ENCODE data around the gene CSPG5. TPM values are rescaled to one million over a fixed set of nuclear protein-coding genes. Genes with fewer than 3 reads are reported as not detected.

CSPG5 gene, protein sequence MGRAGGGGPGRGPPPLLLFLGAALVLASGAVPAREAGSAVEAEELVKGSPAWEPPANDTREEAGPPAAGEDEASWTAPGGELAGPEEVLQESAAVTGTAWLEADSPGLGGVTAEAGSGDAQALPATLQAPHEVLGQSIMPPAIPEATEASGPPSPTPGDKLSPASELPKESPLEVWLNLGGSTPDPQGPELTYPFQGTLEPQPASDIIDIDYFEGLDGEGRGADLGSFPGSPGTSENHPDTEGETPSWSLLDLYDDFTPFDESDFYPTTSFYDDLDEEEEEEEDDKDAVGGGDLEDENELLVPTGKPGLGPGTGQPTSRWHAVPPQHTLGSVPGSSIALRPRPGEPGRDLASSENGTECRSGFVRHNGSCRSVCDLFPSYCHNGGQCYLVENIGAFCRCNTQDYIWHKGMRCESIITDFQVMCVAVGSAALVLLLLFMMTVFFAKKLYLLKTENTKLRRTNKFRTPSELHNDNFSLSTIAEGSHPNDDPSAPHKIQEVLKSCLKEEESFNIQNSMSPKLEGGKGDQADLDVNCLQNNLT
- total RNA-seq: 1 to 10 TPM in 3 of 4 donors, under 1 TPM in 1; 0.47 to 4.7 (median 1.2) TPM

DNA sequence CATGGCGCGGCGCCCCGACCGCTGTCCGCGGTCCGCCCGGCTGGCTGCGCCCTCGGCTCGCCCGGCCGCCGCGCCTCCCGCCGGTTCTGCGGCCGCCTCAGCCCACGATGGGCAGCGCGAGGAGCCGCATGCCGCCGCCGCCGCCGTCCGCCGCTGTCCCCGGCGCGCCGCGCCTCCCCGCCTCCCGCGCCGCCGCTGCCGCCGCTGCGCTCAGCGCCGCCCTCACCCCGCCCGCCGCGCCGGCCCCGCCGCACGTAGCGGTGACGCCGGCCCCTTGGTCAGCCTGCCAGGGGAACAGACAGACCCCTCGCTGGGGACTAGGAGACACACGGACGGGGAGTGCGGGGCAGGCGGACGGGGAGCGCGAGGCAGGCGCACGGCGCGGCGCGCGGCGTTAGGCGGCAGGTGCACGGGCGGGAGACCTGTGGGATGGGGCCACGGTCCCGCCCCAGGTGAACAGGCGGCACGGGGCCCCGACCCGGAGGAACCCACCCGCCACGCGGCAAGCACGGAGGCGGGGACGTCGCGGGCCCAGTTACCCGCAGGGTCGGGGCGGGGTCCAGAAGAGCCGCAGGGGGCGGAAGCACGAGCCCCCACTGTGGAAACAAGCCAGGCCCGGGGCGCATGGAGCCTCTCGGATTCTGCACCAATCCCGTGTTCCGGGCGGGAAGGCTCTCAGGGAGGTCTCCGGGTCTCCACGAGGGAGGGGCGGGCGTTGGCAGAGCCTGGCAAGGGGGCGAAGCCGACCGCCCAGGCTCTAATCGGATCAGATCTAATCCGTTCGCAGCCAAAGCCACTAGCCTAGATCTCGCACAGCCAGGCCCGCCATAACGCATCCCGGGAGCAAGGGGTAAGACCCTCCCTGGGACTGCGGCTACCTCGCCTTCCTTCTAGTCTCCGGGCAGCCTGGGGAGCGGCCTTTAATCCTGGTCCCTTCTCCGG, at the start of gene CSPG5:
Gene CSPG5 (minus strand): TSS at position 175 of the 942 bp plus-strand sequence. CDS start 172 bp downstream, at position 3.
- DNase-seq (ENCODE audit: low spot score) (no peak), ATAC-seq (ENCODE audit: low FRiP score) (peak; percentile 53)
- TF ChIP-seq, protein P1, sequence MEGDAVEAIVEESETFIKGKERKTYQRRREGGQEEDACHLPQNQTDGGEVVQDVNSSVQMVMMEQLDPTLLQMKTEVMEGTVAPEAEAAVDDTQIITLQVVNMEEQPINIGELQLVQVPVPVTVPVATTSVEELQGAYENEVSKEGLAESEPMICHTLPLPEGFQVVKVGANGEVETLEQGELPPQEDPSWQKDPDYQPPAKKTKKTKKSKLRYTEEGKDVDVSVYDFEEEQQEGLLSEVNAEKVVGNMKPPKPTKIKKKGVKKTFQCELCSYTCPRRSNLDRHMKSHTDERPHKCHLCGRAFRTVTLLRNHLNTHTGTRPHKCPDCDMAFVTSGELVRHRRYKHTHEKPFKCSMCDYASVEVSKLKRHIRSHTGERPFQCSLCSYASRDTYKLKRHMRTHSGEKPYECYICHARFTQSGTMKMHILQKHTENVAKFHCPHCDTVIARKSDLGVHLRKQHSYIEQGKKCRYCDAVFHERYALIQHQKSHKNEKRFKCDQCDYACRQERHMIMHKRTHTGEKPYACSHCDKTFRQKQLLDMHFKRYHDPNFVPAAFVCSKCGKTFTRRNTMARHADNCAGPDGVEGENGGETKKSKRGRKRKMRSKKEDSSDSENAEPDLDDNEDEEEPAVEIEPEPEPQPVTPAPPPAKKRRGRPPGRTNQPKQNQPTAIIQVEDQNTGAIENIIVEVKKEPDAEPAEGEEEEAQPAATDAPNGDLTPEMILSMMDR (IDR thresholded peaks at IDR 0.05): no peak

DNA sequence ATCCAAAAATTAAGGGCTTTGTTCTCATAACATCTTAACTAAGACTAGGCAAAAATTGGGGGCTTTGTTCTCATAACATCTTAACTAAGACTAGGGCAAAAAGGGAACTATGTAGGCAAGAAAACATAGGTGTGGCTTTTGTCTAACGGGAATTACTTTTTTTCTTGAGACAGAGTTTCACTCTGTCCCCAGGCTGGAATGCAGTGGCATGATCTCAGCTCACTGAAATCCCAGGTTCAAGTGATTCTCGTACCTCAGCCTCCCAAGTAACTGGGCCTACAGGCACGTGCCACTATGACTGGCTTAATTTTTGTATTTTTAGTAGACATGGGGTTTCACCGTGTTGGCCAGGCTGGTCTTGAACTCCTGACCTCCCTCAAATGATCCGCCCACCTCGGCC, 49.8 kb upstream of the CSPG5 start:
- TF ChIP-seq, protein P1 (IDR thresholded peaks at IDR 0.05): no peak
- ATAC-seq (ENCODE audit: low FRiP score): no peak
- DNase-seq (ENCODE audit: low spot score): no peak

DNA sequence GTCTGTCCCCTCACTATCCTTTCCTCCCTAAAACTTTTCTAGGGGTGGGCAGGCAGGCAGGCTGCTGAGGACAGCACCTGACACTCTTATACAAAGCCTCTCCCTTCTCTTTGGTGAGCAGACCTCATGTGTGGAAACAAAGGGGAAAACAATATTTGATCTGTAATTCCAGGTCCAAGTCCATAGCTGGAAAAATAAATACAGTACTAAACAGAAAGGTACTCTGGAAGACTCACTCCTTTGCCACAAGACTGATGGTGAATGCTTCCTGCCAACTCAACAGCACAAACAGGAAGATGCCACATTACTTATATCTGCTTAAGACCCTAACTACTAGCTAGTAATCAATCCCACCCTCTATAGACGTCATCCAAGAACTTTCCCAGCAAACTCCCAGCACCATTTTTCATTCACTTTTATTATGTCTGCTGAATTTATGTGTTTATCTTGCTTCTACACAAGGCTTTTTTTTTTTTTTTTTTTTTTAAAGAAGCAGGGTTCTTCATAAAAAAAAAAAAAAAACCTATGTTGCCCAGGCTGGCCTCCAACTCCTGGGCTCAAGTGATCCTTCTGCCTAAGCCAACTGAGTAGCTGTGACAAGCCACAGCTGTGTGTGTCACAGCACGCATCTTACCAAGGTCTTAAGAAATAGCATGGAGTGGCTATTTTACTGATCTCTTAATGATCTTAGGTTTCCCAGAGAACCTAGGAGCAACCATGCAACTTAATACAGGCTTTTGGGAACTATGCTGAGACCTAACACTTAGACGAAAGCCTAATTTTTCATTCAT, 44.2 kb upstream of the CSPG5 start:
- no peak for DNase-seq (ENCODE audit: low spot score)
- no peak for ATAC-seq (ENCODE audit: low FRiP score)
- TF ChIP-seq, protein P1 (IDR thresholded peaks at IDR 0.05): no peak

DNA sequence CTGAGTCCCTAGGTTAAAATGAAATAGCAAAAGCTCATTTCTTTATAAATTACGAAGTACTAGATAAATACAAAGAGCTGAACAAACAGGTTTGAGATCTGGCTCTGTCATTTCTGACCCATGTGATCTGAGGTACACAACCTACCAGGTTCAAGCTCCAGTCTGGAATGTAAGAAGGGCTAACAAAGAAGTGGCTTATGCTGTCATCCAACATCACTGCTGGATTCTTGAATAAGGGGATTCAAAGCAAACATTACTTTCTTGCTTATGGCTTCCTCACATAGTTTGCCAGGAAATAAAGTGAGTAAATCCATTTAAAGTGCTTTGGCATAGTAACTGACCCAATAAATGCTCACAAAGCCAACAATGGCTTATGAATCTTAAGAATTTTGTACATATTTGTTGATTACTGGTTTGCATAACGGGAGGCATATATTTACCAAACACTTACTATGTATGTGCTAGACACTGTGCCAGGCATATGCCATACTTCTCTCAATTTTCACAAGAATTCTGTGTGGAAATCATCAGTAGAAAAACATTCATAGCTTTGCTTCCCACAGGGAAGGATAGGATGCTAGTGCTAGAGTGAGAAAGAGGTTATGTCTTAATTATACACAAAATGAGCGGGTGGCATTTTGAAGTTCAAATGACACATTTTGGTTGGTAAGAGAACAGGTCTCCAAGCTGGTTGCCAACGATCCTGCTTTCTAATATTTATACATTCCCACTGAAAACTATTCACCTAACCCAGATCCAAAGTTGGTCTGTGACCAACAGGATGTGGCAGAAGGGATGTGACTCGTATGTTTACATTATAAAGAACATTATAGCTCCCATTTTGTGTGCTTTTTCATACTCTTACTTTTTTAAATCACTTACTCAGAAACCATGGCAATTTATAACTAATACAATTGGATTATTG, 38.7 kb upstream of the CSPG5 start:
- DNase-seq (ENCODE audit: low spot score): no peak
- TF ChIP-seq, protein P1 (IDR thresholded peaks at IDR 0.05): no peak
- ATAC-seq (ENCODE audit: low FRiP score): no peak

DNA sequence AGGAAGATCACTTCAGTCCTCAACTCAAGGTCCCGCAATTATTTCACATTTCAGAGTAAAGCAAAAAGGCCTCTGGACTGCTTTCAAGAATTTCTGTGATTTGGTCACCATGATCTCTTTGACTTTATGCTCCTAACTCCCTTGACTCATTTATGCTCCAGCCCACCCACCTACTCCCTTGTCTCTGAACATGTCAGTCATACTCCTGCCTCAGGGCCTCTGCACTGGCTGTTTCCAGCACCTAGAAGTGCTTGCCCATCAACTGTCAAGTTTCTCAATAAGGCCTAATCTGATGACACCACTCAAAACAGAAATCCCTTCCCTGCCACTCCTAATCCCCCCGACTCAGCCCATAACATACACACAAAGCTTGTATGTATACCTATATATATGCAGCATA, 36.1 kb upstream of the CSPG5 start:
- no peak for ATAC-seq (ENCODE audit: low FRiP score)
- no peak for DNase-seq (ENCODE audit: low spot score)

More for the DNA sequence above, 36.1 kb upstream of the CSPG5 start:
- TF ChIP-seq, protein P1 (IDR thresholded peaks at IDR 0.05): no peak

All from omental fat pad (tissue), 4 donors.